ENCODE data around the gene PTRH2.
"Not testable (repeated sequence)": the region's sequence is repeated elsewhere in the genome, so short reads cannot be mapped to it uniquely, and the experiment has no call there.

Gene PTRH2

GRCh38 chr17:59707149-59707970 is at the start of gene PTRH2, which contains the start of gene VMP1:
Gene PTRH2, minus strand, starts transcription at chr17:59707430. Its CDS starts 9,452 bp downstream, at chr17:59697978.
Gene VMP1, plus strand, starts transcription at chr17:59707654. Its CDS starts 23,793 bp downstream, at chr17:59731447.
- peak; percentile 99 for DNase-seq (ENCODE audit: low spot score)
- peak; percentile 94 for FAIRE-seq

GRCh38 chr17:59756236-59756818 is 49.1 kb upstream of the PTRH2 start:
- DNase-seq (ENCODE audit: low spot score) (peak; percentile 88), FAIRE-seq (peak; percentile 91)

GRCh38 chr17:59755069-59755468 is 47.8 kb upstream of the PTRH2 start:
- peak; percentile 17 for DNase-seq (ENCODE audit: low spot score)
- FAIRE-seq, result not testable (repeated sequence)

- peak; percentile 98 for FAIRE-seq
These were observed 47.3 kb upstream of the PTRH2 start for GRCh38 chr17:59754552-59754951.

GRCh38 chr17:59753522-59754467 is 46.6 kb upstream of the PTRH2 start:
- peak; percentile 81 for DNase-seq (ENCODE audit: low spot score)
- no peak for FAIRE-seq

More at GRCh38 chr17:59754552-59754951, 47.3 kb upstream of the PTRH2 start:
- peak; percentile 100 for DNase-seq (ENCODE audit: low spot score)

- FAIRE-seq, result no peak
- no peak for DNase-seq (ENCODE audit: low spot score)
These were observed 45.7 kb upstream of the PTRH2 start for GRCh38 chr17:59752922-59753321.

GRCh38 chr17:59752446-59752845 is 45.2 kb upstream of the PTRH2 start:
- FAIRE-seq, result no peak
- DNase-seq (ENCODE audit: low spot score), result no peak

- FAIRE-seq, result no peak
- DNase-seq (ENCODE audit: low spot score), result no peak
These were observed 44.8 kb upstream of the PTRH2 start for GRCh38 chr17:59751955-59752413.

GRCh38 chr17:59748591-59748990 is 41.4 kb upstream of the PTRH2 start:
- FAIRE-seq, result no peak

GRCh38 chr17:59746849-59747445 is 39.7 kb upstream of the PTRH2 start:
- FAIRE-seq, result peak; percentile 62

More at GRCh38 chr17:59748591-59748990, 41.4 kb upstream of the PTRH2 start:
- no peak for DNase-seq (ENCODE audit: low spot score)

GRCh38 chr17:59745040-59745439 is 37.8 kb upstream of the PTRH2 start:
- DNase-seq (ENCODE audit: low spot score), result peak; percentile 2
- FAIRE-seq, result no peak

More at GRCh38 chr17:59746849-59747445, 39.7 kb upstream of the PTRH2 start:
- DNase-seq (ENCODE audit: low spot score), result peak; percentile 40

GRCh38 chr17:59743842-59744241 is 36.6 kb upstream of the PTRH2 start:
- FAIRE-seq (no peak), DNase-seq (ENCODE audit: low spot score) (no peak)

- FAIRE-seq (no peak), DNase-seq (ENCODE audit: low spot score) (no peak)
These were observed 30.1 kb upstream of the PTRH2 start for GRCh38 chr17:59737324-59737723.

- DNase-seq (ENCODE audit: low spot score), result no peak
- no peak for FAIRE-seq
These were observed 27.0 kb upstream of the PTRH2 start for GRCh38 chr17:59734226-59734625.

- FAIRE-seq (no peak), DNase-seq (ENCODE audit: low spot score) (no peak)
These were observed 26.5 kb upstream of the PTRH2 start for GRCh38 chr17:59733697-59734096.

- DNase-seq (ENCODE audit: low spot score) (no peak), FAIRE-seq (no peak)
These were observed 23.1 kb upstream of the PTRH2 start for GRCh38 chr17:59730268-59730834.

- DNase-seq (ENCODE audit: low spot score), result no peak
- no peak for FAIRE-seq
These were observed 20.7 kb upstream of the PTRH2 start for GRCh38 chr17:59727817-59728533.

- FAIRE-seq (no peak), DNase-seq (ENCODE audit: low spot score) (no peak)
These were observed 18.5 kb upstream of the PTRH2 start for GRCh38 chr17:59725691-59726090.

- no peak for DNase-seq (ENCODE audit: low spot score)
- no peak for FAIRE-seq
These were observed 16.4 kb upstream of the PTRH2 start for GRCh38 chr17:59723607-59724006.

GRCh38 chr17:59723041-59723440 is 15.8 kb upstream of the PTRH2 start:
- no peak for DNase-seq (ENCODE audit: low spot score)

More at GRCh38 chr17:59723041-59723440, 15.8 kb upstream of the PTRH2 start:
- no peak for FAIRE-seq
